GM19193 (cell line): ENCODE data around the gene TDRD9.
A peak's percentile ranks its signal among the peaks of the same experiment; 100 is the strongest.

Experiments
- POLR2A ChIP-seq: IDR thresholded peaks from 4 replicates; pipeline ENCODE4 v1.6.1; 2011; ENCODE audit not compliant: insufficient read depth, insufficient read length; ENCODE audit errors: extremely low read depth

The TDRD9 gene

DNA sequence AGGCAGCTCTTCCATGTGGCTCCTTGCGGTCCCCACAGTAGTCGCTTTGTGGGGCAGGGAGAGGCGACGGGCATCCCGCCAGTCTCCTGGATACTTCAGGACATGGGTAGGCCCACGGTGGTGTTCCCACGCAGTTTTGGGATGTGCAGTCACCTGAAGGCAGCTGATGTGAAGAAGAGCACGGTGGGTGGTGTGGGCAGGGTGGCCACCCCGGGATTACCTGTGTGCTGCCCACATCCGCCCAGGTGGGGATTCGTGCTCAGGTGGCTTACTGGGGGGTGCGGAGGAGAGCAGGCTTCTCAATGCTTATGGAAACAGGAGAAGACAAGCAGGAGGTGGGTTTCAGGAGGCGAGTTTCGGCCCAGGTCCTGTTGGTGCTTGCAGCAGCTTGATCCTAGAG lies 28.4 kb upstream of the TDRD9 start:
- no peak for TF ChIP-seq POLR2A

DNA sequence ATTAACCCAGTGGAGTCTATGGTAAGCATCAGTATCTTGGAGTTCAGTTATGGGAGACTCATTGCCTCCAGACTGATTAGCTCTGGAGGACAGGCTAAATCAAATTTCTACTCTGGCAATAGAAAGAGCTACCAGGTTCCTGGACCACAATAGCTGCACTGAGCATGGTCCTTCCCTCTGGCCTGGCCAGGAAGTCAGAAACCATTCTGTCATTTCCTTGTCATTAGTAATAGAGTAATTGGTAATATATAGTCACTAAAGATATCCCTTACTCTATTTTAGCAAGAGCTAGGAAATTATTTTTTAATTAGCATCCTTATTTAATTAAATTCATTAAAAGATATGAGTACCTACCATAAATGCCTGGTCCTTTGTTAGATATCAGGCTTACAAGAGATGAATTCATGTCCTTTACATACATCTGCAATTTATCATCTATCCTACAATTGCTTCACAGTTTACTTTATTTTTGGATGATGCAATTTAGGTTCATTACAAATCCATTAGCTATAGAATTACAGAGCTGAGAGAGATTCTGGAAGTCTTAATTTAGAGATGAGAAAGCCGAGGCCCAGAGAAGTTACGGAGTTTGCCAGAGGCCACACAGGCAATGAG lies 23.7 kb upstream of the TDRD9 start:
- no peak for TF ChIP-seq POLR2A

DNA sequence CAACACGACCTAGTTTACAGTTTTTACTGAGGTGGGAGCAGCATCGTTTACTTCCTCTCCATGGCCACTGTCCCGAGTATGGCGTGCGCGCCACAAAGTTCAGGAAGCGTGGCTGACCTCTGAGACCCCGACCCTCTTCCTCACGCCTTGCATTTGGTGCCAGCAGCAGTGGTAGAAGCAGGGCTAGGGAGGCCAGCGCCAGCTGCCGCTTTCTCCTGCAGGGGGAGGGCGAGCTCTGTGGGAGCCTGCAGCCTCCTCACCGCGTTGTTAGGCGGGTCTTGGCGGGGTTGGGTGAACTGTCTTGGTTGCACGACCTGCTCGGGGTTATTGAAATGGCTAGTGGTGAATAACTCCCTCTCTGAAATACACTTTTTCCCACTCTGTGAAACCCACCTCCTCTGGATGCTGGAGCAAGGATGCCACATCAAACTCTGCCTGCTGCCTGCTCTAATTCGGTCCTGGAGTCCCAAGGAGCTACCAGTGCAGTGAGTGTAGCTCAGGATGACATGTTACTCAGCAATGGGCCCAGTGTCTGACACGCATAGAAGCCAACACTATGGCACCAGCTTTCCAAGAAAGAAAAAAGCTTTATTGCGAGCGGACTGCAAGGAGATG lies 22.3 kb upstream of the TDRD9 start:
- TF ChIP-seq POLR2A: no peak

DNA sequence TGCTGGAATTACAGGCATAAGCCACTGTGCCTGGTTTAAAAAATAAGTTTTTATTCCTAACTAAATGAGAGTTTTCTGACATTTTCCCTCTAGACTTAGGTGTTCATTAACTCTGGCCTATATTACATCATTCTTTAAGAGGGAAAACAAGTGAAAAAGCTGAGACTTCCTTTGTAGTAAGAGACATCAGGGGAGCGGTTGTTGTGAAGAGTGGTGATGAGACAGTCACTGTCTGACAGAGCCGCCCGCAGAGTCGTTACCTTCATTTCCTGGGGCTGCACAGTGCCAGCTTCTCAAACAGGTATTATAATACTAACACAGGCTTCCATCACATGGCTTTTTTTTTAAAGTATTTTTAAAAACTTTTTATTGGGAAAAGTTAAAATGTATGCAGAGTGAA lies 19.7 kb upstream of the TDRD9 start:
- no peak for TF ChIP-seq POLR2A

DNA sequence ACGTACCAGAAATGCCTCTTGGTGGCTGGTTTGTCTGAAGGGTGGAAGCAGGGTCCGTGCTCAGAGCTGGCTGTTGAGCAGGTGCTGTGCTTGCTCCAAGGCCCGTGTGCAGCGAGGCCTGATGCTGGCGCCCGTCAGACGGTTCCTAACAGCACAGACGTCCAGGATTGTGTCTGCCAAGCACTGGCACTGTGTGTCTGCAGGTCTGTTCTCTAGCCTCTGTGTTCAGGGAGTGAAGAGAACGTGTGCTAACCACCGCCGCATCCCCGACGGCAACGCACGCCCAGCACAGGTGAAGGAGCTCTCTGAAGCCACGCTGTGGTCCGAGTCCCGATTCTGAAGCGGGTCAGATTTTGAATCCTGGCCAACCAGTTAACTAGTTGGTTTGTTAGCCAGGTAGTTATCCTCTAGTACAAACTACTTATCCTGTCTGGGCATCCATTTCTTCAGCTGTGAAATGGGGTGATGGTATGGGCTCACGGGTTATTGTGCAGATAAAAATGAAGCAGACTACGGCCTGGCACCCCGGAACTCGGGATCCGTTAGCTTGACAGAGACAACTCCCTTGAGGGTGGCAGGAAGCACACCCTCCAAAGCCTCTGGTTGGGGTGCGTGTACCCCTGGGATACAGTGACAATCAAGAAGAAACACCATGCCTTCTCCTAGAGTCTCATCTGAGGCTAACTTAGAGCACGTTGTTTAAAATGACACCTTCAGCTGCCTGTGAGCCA lies 18.6 kb upstream of the TDRD9 start:
- no peak for TF ChIP-seq POLR2A

DNA sequence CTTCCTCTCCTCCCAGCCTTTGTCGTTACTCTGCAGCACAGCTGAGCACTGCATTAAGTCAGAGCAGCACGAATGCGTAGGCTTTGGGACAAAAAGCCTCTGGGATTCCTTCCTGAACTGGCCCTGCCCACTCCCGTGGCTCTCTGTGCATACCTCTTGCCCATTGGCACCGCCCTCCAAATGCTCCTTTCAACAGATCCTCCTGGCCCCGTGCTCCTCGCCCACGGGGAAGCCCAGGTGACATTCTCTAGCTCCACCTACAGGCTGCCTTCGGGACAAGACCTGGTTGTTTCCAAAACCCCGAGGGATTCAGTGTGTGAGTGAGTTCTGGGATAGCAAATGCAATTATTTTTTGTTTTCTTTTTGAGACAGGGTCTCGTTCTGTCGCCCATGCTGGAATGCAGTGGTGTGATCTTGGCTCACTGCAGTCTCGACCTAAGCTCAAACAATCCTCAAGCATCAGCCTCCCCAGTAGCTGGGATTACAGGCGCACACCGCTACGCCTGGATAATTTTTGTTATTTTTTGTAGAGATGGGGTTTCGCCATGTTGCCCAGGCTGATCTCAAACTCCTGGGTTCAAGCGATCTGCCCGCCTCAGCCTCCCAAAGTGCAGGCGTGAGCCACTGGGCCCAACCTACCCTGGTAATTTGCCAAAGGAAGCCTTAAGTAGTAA lies 17.9 kb upstream of the TDRD9 start:
- no peak for TF ChIP-seq POLR2A

DNA sequence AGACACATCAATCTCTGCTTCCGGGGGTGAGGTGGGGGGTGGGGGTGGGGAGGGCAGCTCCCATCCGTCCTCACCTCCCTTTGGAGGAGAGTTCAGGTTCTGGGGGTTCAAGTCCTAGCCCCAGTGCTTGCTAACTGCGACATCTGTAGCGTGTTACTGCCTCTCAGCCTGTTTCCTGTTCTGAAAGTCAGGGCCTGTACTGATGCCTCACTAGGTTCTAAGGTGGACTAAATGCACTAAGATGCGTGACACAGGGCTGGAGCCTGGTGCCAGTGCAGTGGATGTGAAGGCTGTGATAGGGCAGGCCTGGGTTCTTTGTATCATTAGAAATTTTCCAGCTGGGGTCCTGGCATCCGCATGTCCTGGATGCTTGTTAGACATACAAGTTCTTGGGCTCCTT lies 17.3 kb upstream of the TDRD9 start:
- TF ChIP-seq POLR2A: no peak

DNA sequence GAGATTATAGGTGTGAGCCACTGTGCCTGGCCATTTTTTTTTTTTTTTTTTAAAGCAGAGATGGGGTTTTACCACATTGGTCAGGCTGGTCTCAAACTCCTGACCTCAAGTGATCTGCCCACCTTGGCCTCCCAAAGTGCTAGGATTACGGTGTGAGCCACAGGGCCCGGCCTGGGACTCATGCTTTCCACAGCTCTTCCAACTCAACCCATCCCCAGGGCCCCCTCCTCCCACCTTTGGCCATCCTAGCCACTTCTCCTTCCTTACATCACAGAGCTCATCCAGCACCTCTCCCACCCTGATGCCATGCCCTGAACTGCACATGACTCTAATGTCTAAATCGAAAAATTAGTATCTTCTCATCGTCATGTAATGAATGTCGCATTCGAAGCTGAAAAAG lies 12.6 kb upstream of the TDRD9 start:
- no peak for TF ChIP-seq POLR2A

DNA sequence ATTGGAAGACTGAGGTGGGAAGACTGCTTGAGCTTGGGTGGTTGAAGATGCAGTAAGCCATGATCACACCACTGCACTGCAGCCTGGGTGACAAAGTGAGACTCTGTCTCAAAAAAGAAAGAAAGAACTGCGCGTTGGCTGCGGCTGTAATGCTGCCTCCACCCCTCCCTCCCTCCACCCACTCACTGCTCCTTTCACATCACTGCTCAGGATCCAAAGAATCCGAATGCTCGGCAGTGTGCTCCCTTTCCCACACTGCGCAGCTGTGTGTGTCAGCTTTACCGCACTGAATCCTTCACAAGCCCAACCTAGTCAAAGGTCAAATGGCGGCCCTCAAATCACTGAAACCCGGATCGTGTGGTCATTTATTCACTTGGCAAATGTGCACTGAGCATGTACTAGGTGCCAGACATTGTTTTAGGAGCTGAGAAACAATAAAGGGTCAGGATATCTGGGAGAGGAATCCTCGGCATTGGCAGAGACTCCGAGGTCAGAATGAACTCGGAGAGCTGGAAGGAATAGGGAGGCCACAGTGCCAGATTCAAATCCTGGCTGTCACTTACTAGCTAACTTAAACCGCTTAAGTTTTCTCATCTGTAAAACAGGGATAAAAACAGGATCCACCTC lies 11.5 kb upstream of the TDRD9 start:
- no peak for TF ChIP-seq POLR2A

DNA sequence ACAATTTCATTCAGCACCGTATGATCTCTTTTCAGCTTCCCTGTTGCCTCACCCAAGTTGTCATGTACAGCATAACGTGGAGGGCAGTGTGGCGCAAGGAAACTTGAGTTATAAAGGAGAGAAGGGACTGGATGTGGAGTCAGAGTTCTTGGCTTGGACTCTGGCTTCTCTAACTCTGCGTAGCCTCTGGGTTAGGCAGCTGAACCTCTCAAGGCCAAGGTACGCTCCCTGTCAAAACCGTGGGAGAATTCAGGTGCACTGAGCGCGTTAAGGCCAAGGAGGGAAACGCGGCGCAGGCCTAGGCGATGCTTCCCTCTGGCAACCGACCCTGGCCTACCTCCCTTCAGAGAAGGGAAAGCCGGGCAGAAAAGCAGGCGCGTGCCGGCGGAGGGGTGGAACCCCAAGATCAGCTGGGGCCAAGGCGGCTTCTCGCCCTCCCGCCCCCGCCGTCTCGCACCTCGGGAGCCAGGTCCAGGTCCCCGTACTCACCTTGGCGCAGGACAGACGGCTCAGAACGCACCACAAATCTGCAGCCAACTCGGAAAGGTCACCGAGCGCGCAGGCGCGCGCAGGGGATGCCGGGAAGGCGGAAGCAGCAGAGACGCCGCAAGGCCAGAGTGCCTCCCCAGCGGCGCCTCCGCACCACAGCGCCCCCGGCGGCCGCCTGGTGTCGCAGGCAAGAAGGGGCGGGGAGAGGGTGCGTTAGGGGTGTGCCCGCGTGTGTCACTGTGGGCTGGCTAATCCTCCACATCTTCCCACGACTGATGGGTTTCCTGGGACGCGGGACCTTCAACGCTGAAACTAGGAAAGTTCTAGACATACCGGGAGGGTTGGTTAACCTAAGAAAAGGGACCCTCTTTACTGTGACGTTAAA lies 7.0 kb upstream of the TDRD9 start:
- peak; percentile 92 for TF ChIP-seq POLR2A

DNA sequence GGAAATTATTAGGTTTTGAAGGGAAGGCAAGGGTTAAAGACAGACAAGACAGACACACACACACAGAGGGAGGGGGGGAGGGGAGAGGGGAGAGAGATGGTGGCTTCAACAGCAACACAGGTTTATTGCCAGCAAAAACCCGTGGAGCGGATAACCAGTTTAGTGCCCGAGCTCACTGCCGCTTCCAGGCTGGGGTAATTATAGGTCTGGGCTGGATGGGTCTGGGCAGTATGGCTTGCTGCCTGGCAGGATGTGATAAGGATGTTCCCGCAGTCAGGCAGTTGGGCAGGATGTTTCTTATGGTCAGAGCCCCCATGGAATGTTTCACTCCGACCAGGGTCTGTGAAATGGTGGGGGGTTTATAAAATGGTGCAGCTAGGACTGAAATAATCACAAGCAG lies 4.4 kb upstream of the TDRD9 start:
- TF ChIP-seq POLR2A: no peak

DNA sequence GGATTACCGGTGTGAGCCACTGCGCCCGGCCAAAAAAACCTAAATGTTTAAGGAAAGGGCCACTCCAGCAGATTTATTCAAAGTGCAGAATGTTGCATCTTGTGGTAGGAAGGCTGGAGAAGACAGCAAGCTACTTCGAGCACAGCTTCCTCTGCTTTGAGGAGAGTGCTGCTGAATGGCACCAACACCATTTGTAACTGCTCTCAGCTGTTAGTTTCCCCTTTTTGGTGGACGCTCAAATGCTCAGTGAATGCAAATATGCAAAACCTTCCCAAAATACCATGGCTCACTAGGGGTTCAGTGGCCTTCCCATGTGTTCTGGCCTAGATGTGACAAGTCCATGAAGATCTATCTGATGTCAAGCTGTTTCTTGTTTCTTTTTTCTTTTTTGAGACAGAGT lies 2.9 kb upstream of the TDRD9 start:
- TF ChIP-seq POLR2A: no peak

DNA sequence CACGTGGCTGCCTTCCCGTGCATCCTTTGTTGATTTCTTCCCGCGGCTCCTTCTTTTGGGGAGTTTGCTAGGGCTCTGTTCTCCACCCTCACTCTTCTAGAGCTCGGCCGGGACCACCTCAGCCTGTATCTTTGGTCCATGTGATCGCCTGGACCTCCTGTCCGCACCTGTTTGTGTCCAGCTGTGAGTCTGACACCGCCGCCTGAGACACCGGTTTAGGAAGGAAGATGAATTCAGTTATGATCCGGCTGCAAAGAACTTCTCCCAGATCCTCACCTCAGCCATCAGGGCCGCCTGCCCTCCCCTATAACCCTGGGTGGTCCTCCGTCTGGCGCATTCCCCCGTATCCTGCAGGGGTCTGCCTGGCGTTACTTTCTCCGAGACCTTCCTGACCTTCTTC lies 690 bp upstream of the TDRD9 start:
- TF ChIP-seq POLR2A: no peak

DNA sequence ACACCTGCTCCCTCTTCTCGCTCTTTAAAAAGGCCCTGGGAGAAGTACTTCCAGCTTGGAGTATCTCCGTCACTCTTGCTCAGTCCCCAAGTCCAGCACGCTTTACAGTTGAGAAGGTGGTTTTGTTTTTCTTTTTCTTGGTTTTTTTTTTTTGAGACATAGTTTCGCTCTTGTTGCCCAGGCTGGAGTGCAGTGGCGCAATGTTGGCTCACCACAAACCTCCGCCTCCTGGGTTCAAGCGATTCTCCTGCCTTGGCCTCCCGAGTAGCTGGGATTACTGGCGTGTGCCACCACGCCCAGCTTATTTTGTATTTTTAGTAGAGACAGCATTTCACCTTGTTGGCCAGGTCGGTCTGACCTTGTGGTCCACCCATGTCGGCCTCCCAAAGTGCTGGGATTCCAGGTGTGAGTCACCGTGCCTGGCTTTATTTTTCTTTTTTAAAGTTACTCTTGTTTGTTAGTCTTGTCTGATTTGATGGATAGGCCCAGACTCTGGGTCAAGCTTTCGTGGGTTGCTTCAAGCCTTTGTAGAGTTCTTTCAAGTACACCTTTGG lies 1.9 kb downstream of the TDRD9 start:
- TF ChIP-seq POLR2A: no peak

DNA sequence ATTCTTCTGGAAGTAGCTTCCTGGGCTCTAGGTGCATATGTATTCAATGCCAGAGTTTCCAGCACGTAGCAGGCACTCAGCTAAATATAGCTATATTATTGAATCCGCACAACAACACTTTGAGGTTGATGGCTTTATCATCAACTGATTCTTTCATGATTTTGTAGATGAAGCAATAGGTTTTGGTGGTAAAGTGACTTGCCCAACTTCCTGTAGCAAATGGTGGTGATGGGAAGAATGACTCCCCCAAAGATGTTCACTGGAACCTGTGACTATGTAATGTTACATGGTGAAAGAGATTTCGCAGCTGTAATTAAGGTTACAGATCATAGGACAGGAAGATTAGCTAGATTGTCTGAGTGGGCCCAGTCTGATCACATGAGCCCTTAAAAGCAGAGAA lies 3.2 kb downstream of the TDRD9 start:
- TF ChIP-seq POLR2A: no peak
